Fibroblast of lung (primary cell): ENCODE data around the gene NUB1. TPM values are rescaled to one million over a fixed set of nuclear protein-coding genes. Genes with fewer than 3 reads are reported as not detected.

Experiments used
- DNase-seq, 2 donors: peaks; one replicate each; pipeline versions ENCODE4 v3.0.0 to v3.0.0-alpha.2; 2010; ENCODE audit warnings: low read depth in 2 of 2
- H2AFZ ChIP-seq: 2 replicates; pipeline ENCODE4 v1.5.1; 2012; ENCODE audit warnings: low read length, control low read depth, inconsistent platforms
- H3K27ac ChIP-seq: 2 replicates; pipeline ENCODE4 v1.5.1; 2011; ENCODE audit warnings: low read length, control low read depth; ENCODE audit not compliant: insufficient read depth
- H3K27me3 ChIP-seq: 2 replicates; pipeline ENCODE4 v1.5.1; 2011; ENCODE audit warnings: mild to moderate bottlenecking, low read length; ENCODE audit not compliant: control insufficient read depth, insufficient read depth
- H3K36me3 ChIP-seq: 2 replicates; pipeline ENCODE4 v1.5.1; 2011; ENCODE audit warnings: low read length; ENCODE audit not compliant: control insufficient read depth, insufficient read depth
- H3K4me1 ChIP-seq: 2 replicates; pipeline ENCODE4 v1.5.1; 2011; ENCODE audit warnings: low read length; ENCODE audit not compliant: control insufficient read depth, insufficient read depth; ENCODE audit errors: extremely low read depth
- H3K4me2 ChIP-seq: 2 replicates; pipeline ENCODE4 v1.5.1; 2011; ENCODE audit warnings: low read length, control low read depth; ENCODE audit not compliant: insufficient read depth; ENCODE audit errors: extremely low read depth
- H3K4me3 ChIP-seq, 4 experiments: fragments of 200-600 bp in 1 of 4; sonication (generic) in 1 of 4; replicated peaks in 1 of 4; 2 replicates each; pipeline ENCODE4 v1.5.1; 2011 to 2016; ENCODE audit warnings: low read length in 4 of 4, low read depth in 3 of 4, mild to moderate bottlenecking in 3 of 4, control low read depth in 2 of 4, inconsistent platforms in 1 of 4, mixed read lengths in 1 of 4; ENCODE audit not compliant: insufficient read depth in 1 of 4; ENCODE audit errors: control extremely low read depth in 1 of 4
- H3K79me2 ChIP-seq: 2 replicates; pipeline ENCODE4 v1.5.1; 2012; ENCODE audit warnings: mild to moderate bottlenecking, low read length, inconsistent platforms; ENCODE audit not compliant: control insufficient read depth, insufficient read depth
- H3K9ac ChIP-seq: 2 replicates; pipeline ENCODE4 v1.5.1; 2011; ENCODE audit warnings: mild to moderate bottlenecking, low read length, control low read depth; ENCODE audit not compliant: insufficient read depth
- H3K9me3 ChIP-seq: 2 replicates; pipeline ENCODE4 v1.5.1; 2012; ENCODE audit warnings: low read depth, low read length; ENCODE audit not compliant: control insufficient read depth, insufficient read depth
- H4K20me1 ChIP-seq: 2 replicates; pipeline ENCODE4 v1.5.1; 2011; ENCODE audit warnings: low read length; ENCODE audit not compliant: control insufficient read depth, insufficient read depth; ENCODE audit errors: extremely low read depth
- CTCF ChIP-seq, 2 donors: IDR thresholded peaks in 1 of 2; conservative IDR thresholded peaks in 1 of 2; 1 replicate in 1 of 2; 2 replicates in 1 of 2; pipeline ENCODE4 v1.5.1; 2011 to 2012; ENCODE audit warnings: low read length in 2 of 2, control low read depth in 1 of 2, inconsistent platforms in 1 of 2, low read depth in 1 of 2, mild to moderate bottlenecking in 1 of 2
- EZH2 ChIP-seq: IDR thresholded peaks from 2 replicates; pipeline ENCODE4 v1.5.1; 2012; ENCODE audit warnings: low read length, control low read depth, mild to moderate bottlenecking; ENCODE audit errors: missing control alignments
- polyA plus RNA-seq, 2 donors: library from polyadenylated mRNA; depleted of rRNA in 1 of 2; stranded (reverse) in 1 of 2; unstranded in 1 of 2; fragments of >200 nt; gene quantifications; 2 replicates each; pipeline ENCODE4 v1.2.1, GENCODE V29; 2011 to 2012; ENCODE audit warnings: missing spikeins in 1 of 2
- total RNA-seq: library from RNA; depleted of rRNA; stranded (reverse); fragments of >200 nt; gene quantifications from 2 replicates; pipeline ENCODE4 v1.2.1, GENCODE V29; 2014

Gene NUB1
- total and polyA plus RNA-seq, 2 donors (not counting 1 experiment from before 2014, with no cell fraction given), result 44.4 to 77.7 TPM

GRCh38 chr7:151321341-151321740, 20.3 kb upstream of the NUB1 start:
- Histone ChIP-seq H3K27me3 (peaks cover 10% of the 10 kb centered on the region), H3K79me2 (no peaks in the 10 kb centered on the region), H3K4me2 (no peak overlapping the region), H3K4me1 (no peaks in the 10 kb centered on the region), H3K4me3 (no peak overlapping the region), H2AFZ (no peak overlapping the region), H3K27ac (no peak overlapping the region), H4K20me1 (no peaks in the 10 kb centered on the region), H3K9ac (no peak overlapping the region), H3K9me3 (no peaks in the 10 kb centered on the region), H3K36me3 (no peaks in the 10 kb centered on the region)
- no peak for DNase-seq
- TF ChIP-seq CTCF (conservative IDR thresholded peaks at IDR 0.05 in 1 of 2, IDR thresholded peaks at IDR 0.05 in 1 of 2; ENCODE audit: low read depth in 1 of 2, low read length in 2 of 2), result no peak
- no peak for TF ChIP-seq EZH2

- Histone ChIP-seq H3K4me3 (no peak overlapping the region), H3K79me2 (no peaks in the 10 kb centered on the region), H3K9me3 (no peaks in the 10 kb centered on the region), H3K36me3 (no peaks in the 10 kb centered on the region), H3K27ac (no peak overlapping the region), H3K4me2 (no peak overlapping the region), H3K4me1 (no peaks in the 10 kb centered on the region), H3K9ac (no peak overlapping the region), H4K20me1 (no peaks in the 10 kb centered on the region), H3K27me3 (peaks cover 9% of the 10 kb centered on the region), H2AFZ (no peak overlapping the region)
- TF ChIP-seq EZH2 (no peak), CTCF (conservative IDR thresholded peaks at IDR 0.05 in 1 of 2, IDR thresholded peaks at IDR 0.05 in 1 of 2; ENCODE audit: low read depth in 1 of 2, low read length in 2 of 2) (no peak)
- DNase-seq, result no peak
Measured at GRCh38 chr7:151322906-151323305, 18.7 kb upstream of the NUB1 start.

- H3K4me3 ChIP-seq, result no peak overlapping the region
- no peaks in the 10 kb centered on the region for H3K79me2 ChIP-seq
- no peaks in the 10 kb centered on the region for H3K36me3 ChIP-seq
Measured at GRCh38 chr7:151327022-151327421, 14.6 kb upstream of the NUB1 start.

More at GRCh38 chr7:151327022-151327421, 14.6 kb upstream of the NUB1 start:
- H4K20me1 ChIP-seq, result no peaks in the 10 kb centered on the region
- no peak overlapping the region for H3K9ac ChIP-seq
- no peak overlapping the region for H3K27ac ChIP-seq
- H2AFZ ChIP-seq, result no peak overlapping the region
- no peaks in the 10 kb centered on the region for H3K9me3 ChIP-seq
- H3K4me1 ChIP-seq, result no peaks in the 10 kb centered on the region
- no peak for TF ChIP-seq CTCF (conservative IDR thresholded peaks at IDR 0.05 in 1 of 2, IDR thresholded peaks at IDR 0.05 in 1 of 2; ENCODE audit: low read depth in 1 of 2, low read length in 2 of 2)
- TF ChIP-seq EZH2, result no peak
- no peak overlapping the region for H3K4me2 ChIP-seq
- H3K27me3 ChIP-seq, result no peaks in the 10 kb centered on the region
- no peak for DNase-seq
